ENCODE results near the gene SIRT2.

GRCh38 chr19:38942471-38943181, 43.2 kb upstream of the SIRT2 start:
- TF ChIP-seq GATA3 (IDR thresholded peaks at IDR 0.05; ENCODE audit: low read depth, low read length) = no peak
- TF ChIP-seq GATA2 (IDR thresholded peaks at IDR 0.05; ENCODE audit: low read depth, low read length) = no peak
